ENCODE data around the gene PXMP4.
A peak's percentile ranks its signal among the peaks of the same experiment; 100 is the strongest.

Gene PXMP4

GRCh38 chr20:33667676-33668465 lies 52.2 kb downstream of the PXMP4 start:
- peak; percentile 91 for DNase-seq

GRCh38 chr20:33667245-33667675 lies 52.9 kb downstream of the PXMP4 start:
- peak; percentile 85 for DNase-seq

DNA sequence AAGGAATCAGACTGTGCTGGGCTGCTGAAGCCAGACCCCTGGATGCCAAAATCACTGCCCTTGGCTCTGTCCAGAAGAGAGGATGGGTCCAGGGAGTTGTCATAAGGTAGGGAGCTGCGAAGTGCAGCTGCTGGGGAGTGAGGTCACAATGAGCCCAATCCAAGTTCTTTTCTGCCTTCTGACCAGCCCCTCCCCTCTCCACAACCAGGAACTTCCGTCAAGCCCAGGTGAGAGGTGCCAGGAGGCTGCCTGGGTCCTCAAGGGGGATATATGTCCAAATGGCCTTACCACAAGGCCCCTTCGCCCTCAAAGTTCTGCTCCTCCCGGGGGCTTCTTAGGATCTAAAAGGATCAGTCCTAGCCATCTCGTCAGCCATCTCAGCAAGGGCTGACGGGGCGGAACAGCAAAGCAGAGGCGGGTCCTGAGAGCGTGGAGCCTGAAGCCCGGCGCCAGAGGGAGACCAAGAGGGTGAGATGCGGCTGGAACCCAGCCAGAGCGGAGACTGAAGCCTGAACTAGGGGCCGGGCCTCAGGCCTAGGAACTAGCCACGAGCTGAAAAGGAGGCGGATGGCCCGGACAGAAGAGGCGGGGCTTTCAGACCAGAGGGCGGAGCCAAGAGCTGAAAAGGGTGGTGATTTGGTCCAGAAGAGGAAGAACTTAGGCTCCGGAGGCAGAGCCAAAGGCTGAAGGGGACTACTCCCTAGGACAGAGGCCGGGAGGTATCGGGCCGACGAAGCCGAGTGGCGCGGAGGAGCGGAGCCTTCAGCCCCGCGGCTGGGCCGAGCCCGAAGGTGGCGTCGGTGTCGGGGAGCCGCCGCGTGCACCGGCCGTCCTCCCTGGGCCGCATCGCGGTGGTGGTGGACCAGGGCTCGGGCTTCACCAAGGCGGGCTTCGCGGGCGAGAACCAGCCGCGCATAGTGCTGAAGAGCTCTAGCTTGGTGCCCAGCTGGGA lies 53.5 kb downstream of the PXMP4 start, which contains the start of gene ACTL10:
ACTL10 (plus strand) TSS at position 651 of the 952 bp plus-strand sequence. CDS start 555 bp downstream, outside the sequence.
- peak; percentile 99 for DNase-seq

GRCh38 chr20:33664762-33665144 lies 55.4 kb downstream of the PXMP4 start:
- DNase-seq, result peak; percentile 69

- DNase-seq, result peak; percentile 67
These were observed 55.9 kb downstream of the PXMP4 start for GRCh38 chr20:33664085-33664761.

DNA sequence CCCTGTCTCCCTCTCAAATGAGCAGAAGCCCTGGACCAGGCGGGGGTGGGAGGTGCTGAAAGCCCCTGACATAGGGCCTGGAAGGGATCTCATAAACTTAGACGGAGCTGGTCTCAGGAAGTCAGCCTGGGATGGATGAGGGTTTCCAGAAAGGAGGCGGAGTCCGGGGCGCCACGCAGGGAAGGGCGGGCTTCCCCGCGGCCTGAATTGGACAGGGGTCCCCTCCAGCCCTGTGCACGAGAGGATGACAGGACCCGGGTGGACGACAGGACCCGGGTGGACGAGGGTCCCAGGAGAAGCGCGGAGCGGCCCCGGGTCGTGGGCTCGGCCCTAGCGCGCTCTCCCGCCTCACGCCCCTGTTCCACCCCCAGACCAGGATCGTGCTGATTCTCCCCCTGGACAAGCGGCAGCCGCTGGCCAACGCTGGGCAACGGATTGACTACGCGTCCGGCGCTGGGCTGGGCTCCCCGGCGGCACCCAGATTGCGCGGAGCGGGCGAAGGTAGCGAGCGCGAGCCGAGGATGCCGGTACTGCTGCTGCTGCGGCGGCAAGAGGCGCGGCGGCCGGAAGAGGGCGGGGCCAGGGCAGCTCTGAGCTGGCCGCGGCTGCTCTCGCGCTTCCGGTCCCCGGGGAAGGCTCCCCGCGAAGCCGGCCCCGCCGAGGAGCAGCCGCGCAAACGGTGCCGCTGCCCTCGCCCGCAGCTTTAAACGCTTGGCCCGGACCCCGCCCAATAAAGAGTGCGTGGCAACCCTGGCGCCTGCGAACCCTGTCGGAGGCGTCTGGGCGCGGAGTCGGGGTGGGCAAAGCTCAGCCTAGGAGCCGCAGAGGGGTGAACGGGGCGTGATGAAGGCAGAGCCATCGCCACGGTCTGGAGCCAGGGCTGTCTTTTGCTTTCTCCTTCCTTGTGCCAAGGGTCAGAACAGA lies 56.7 kb downstream of the PXMP4 start:
- DNase-seq, result peak; percentile 93

DNA sequence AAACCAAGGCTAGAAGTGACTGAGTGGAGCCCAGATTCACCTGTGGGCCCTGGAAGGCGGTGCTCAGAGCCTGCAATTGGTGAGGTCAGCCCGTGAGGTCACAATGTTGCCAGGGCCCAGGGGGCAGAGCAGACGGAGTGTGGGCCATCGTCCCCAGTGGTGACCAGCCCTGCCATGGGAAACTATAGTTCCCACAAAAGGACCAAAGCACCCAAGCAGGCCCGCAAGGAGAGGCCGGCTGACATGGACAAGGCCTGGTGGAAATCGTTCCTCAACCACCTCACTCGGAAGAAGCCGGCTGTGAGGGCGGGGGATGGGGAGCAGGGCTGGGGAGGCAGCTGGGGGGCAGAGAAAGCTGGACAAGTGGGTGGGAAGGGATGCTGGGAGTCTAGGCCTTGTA lies 57.9 kb downstream of the PXMP4 start, which contains the start of gene C20orf144:
C20orf144 (plus strand) TSS at position 156 of the 400 bp plus-strand sequence; CDS start at position 175, 19 bp downstream.
- DNase-seq, result no peak

- DNase-seq, result no peak
These were observed 59.4 kb downstream of the PXMP4 start for GRCh38 chr20:33660685-33661058.

- DNase-seq, result no peak
These were observed 60.0 kb downstream of the PXMP4 start for GRCh38 chr20:33660035-33660684.

GRCh38 chr20:33659341-33660034 lies 60.6 kb downstream of the PXMP4 start:
- DNase-seq, result no peak

DNA sequence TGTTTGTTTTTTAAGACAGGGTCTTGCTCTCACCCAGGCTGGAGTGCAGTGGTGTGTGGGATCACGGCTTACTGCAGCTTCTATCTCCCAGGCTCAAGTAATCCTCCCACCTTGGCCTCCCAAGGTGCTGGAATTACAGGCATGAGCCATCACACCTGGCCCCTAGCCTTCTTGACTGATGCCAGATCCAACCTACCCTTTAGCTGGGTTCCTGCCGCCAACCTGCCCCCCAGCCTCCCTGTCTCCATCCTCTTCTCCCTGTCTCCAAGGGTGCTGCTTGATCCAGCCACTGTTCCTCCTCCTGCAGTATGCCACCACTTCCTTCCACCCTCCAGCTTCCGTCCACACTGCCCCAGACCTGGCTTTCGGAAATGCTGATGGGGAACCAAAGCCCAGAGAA lies 61.2 kb downstream of the PXMP4 start:
- no peak for DNase-seq

DNA sequence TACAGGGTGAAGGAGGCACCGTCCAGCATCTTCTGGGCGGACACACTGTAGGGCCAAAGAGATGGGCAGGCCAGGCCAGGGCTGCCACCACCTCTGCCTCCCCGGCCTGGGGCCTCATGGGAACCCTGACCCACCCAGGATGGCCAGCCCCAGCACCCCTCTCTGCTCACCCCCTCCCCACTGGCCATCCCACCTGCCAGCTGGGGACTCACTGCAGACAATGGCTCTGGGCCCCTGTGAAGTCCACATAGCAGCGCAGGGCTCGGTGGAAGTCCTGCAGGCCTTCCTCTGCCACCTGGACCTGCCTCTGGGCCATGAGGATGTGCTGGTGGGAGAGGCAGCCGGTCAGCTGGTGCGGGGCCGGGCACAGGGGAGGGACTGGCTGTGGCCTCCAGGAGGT lies 61.6 kb downstream of the PXMP4 start:
- no peak for DNase-seq

DNA sequence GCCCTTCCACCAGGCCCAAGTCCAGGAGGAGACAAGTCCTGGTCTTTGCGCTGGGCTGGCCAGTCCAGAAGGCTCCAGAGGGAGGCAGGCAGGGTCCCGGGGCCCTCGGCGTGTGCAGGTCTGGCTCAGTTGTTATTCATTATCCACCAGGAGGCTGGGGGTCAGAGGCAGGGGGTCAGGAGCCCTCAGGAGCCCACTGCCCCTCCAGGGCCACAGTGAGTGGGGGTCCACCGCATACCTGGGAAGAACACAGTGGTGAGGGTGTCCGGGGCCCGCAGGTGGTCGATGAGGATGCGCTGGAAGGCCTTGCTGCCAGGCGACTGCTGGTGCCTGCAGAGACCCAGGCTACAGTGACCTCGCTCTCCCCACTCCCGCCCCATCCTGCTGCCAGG lies 62.4 kb downstream of the PXMP4 start:
- no peak for DNase-seq

- no peak for DNase-seq
These were observed 63.1 kb downstream of the PXMP4 start for GRCh38 chr20:33656783-33657703.

DNA sequence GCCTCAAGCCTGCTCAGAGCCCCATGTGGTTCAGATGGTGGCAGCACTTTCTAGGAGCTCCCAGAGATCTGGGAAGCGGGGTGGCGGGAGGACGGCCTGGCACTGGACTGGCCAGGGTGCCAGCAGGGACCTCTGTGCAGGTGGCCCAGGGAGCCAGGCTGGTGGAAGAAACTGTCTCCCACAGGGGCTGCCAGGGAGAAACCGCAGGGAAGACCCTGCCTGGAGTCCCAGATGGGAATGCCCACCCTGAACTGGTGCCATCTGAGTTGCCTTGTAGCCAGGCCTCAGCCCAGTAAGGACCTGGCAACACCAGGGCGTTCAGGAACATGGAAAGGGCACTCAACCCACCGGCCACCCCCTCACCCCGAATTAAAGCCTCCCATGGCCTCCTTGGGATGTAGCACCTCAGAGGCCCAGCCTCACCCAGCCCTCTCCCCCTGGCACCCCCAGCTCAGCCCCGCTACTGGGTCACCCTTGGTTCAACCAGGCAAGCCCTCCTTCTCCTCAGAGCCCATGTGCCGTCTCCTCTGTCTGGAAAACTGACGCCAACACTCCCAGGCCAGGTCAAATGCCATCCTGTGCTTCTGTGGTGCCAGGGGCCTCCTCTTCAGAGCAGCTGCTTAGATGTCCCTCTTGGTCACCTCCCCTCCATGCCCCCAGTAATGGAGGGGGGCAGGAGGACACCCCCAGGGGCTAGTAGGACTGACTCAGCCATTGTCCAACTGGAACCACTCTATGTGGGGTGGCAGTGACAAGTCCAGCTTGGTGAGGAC lies 63.9 kb downstream of the PXMP4 start:
- no peak for DNase-seq

GRCh38 chr20:33655164-33655563 lies 64.9 kb downstream of the PXMP4 start:
- no peak for DNase-seq

DNA sequence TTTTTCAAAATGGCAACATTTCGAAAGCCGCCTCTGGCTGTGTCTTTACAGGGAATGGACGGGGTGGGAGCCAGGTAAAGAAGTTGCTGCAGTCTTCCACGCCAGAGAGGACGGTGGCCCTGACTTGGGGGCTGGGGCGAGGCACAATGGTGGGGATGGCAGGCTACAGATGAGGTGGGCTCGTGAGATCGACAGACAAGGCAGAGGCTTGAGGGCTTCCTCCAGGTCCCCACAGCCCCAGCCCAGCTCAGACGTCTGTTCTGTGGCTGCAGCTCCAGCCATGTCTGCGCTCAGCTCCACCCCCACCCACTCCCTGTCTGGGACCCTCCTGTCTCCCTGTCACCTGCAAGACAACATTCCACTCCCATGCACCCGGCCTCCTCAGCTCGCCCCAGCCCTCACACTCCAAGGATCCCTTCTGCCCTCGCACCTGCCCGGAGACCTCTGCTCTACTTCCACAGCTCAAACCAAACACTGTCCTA lies 65.4 kb downstream of the PXMP4 start:
- DNase-seq, result peak; percentile 79

- DNase-seq, result peak; percentile 100
These were observed 66.1 kb downstream of the PXMP4 start for GRCh38 chr20:33653900-33654596.

Measured in DMS53 (cell line).